ENCODE measurements around the gene TMEM132C.

TMEM132C gene

GRCh38 chr12:128564956-128565355 lies 298.0 kb downstream of the TMEM132C start:
- POLR2A ChIA-PET = no interaction called here
- no peak overlapping the region for H3K4me3 ChIP-seq (ENCODE audit: low read depth, low read length)
- CTCF ChIA-PET = no interaction called here
- DNase-seq (ENCODE audit: low read depth, low spot score) = no peak
- no peak for TF ChIP-seq CTCF (IDR thresholded peaks at IDR 0.05; ENCODE audit: insufficient read depth, low read length, missing control alignments)

DNA sequence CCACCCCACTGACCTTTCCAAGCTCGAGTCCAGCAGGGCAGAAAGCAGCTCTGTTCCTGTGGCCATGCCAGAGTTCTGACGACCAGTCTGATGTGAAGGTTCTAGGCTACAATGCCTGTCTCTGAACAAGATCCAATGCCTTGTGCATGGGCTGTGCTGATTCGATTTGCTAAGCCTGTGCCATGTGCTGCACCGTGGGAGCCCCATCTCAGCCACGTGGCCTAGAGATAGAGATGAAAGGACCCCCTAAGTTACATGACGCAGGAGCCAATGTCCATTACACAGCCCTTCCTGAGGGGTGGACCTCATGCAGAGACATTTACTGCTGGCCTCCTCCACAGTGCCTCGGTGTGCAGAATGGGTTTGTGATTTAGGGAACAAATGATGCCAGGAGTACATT lies 300.8 kb downstream of the TMEM132C start:
- CTCF ChIA-PET = no interaction called here
- no peak overlapping the region for H3K4me3 ChIP-seq (ENCODE audit: low read depth, low read length)
- no peak for TF ChIP-seq CTCF (IDR thresholded peaks at IDR 0.05; ENCODE audit: insufficient read depth, low read length, missing control alignments)
- POLR2A ChIA-PET = no interaction called here
- no peak for DNase-seq (ENCODE audit: low read depth, low spot score)

- no peak for TF ChIP-seq CTCF (IDR thresholded peaks at IDR 0.05; ENCODE audit: insufficient read depth, low read length, missing control alignments)
- H3K4me3 ChIP-seq (ENCODE audit: low read depth, low read length) = no peak overlapping the region
- DNase-seq (ENCODE audit: low read depth, low spot score) = no peak
- ChIA-PET CTCF (no interaction called here), POLR2A (no interaction called here)
These were observed 303.5 kb downstream of the TMEM132C start for GRCh38 chr12:128570191-128571065.

DNA sequence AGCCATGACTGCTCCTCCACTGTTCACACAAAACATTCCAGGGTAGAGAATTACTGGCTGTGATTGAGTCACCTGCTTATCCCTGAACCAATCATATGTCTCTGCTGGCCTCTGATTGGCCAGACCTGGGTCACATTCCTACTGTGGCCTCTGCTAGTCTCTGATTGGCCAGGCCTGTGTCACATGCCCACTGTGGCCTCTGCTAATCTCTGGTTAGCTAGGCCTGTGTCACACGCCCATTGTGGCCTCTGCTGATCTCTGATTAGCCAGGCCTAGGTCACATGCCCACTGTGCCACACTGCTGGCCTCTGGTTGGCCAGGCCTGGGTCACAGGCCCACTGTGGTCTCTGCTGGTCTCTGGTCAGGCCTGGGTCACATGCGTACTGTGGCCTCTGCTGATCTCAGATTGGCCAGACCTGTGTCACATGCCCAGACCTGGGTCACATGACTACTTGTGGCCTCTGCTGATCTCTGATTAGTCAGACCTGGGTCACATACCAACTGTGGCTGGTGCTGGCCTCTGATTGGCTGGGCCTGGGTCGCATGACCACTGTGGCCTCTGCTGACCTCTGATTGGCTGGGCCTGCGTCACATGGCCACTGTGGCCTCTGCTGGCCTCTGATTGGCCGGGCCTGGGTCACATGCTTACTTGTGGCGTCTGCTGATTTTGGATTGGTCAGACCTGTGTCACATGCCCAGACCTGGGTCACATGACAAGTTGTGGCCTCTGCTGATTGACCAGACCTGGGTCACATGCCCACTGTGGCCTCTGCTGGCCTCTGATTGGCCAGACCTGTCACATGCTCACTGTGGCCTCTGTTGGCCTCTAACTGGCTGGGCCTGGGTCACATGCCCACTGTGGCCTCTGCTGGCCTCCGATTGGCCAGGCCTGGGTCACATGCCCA lies 305.2 kb downstream of the TMEM132C start:
- no peak overlapping the region for H3K4me3 ChIP-seq (ENCODE audit: low read depth, low read length)
- TF ChIP-seq CTCF (IDR thresholded peaks at IDR 0.05; ENCODE audit: insufficient read depth, low read length, missing control alignments) = no peak
- ChIA-PET POLR2A (no interaction called here), CTCF (no interaction called here)
- no peak for DNase-seq (ENCODE audit: low read depth, low spot score)

- no peak overlapping the region for H3K4me3 ChIP-seq (ENCODE audit: low read depth, low read length)
- POLR2A ChIA-PET = no interaction called here
- TF ChIP-seq CTCF (IDR thresholded peaks at IDR 0.05; ENCODE audit: insufficient read depth, low read length, missing control alignments) = no peak
- CTCF ChIA-PET = no interaction called here
- DNase-seq (ENCODE audit: low read depth, low spot score) = no peak
These were observed 306.9 kb downstream of the TMEM132C start for GRCh38 chr12:128573907-128574306.

DNA sequence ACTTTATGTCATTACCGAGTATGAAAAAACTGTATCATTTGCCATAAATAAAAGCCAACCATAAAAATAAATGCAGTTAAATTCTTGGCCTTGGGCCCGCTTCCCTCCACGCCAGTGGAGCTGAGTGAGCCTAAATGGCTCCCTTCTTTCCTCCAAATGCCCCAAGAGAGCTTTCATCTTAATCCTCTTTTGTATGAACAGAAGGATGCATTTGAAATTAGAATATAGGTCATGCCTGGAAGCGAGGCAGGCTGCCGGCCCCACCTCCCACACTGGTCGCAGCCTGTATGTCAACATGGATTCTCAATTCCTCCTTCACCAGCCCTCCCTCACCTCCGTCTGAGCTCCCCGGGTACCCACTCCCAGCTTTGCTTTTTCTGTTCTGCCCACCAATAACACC lies 311.1 kb downstream of the TMEM132C start:
- ChIA-PET CTCF (no interaction called here), POLR2A (no interaction called here)
- H3K4me3 ChIP-seq (ENCODE audit: low read depth, low read length) = no peak overlapping the region
- no peak for TF ChIP-seq CTCF (IDR thresholded peaks at IDR 0.05; ENCODE audit: insufficient read depth, low read length, missing control alignments)
- DNase-seq (ENCODE audit: low read depth, low spot score) = no peak
